Nephron (organoid): ENCODE measurements around the gene KRT28.

Source experiments
- H3K27ac Mint-ChIP-seq, 3 experiments: 2 replicates each; pipeline ENCODE4 v1.8.0; 2020; ENCODE audit warnings: mixed read lengths in 3 of 3, mild to moderate bottlenecking in 2 of 3, moderate library complexity in 1 of 3
- H3K27me3 Mint-ChIP-seq: 2 replicates; pipeline ENCODE4 v1.8.0; 2021; ENCODE audit warnings: low read depth, mild to moderate bottlenecking, moderate library complexity, mixed read lengths
- H3K36me3 Mint-ChIP-seq: 2 replicates; pipeline ENCODE4 v1.8.0; 2020; ENCODE audit warnings: low read depth, mixed read lengths
- H3K4me1 Mint-ChIP-seq: 2 replicates; pipeline ENCODE4 v1.8.0; 2020; ENCODE audit warnings: mixed read lengths
- H3K4me3 Mint-ChIP-seq, 3 experiments: 2 replicates each; pipeline ENCODE4 v1.8.0; 2020; ENCODE audit warnings: mild to moderate bottlenecking in 3 of 3, mixed read lengths in 3 of 3, moderate library complexity in 2 of 3
- H3K9me3 Mint-ChIP-seq: 2 replicates; pipeline ENCODE4 v1.8.0; 2020; ENCODE audit warnings: mixed read lengths
- CTCF ChIP-seq, 3 experiments: fragments of 200-600 bp; sonication (generic); IDR thresholded peaks; one replicate each; pipeline ENCODE4 v1.5.0; 2021; ENCODE audit warnings: antibody characterized with exemption in 3 of 3; ENCODE audit not compliant: unreplicated experiment in 3 of 3

The KRT28 gene

GRCh38 chr17:40765657-40766056 lies 34.1 kb downstream of the KRT28 start:
- no peak for TF ChIP-seq CTCF (IDR thresholded peaks at IDR 0.05; ENCODE audit: unreplicated experiment in 3 of 3)
- H3K36me3 Mint-ChIP-seq, result no peaks in the 10 kb centered on the region
- H3K9me3 Mint-ChIP-seq, result peaks cover 28% of the 10 kb centered on the region
- H3K27me3 Mint-ChIP-seq, result peaks cover 5% of the 10 kb centered on the region
- no peak overlapping the region for H3K4me3 Mint-ChIP-seq
- H3K4me1 Mint-ChIP-seq, result no peaks in the 10 kb centered on the region
- no peak overlapping the region for H3K27ac Mint-ChIP-seq

DNA sequence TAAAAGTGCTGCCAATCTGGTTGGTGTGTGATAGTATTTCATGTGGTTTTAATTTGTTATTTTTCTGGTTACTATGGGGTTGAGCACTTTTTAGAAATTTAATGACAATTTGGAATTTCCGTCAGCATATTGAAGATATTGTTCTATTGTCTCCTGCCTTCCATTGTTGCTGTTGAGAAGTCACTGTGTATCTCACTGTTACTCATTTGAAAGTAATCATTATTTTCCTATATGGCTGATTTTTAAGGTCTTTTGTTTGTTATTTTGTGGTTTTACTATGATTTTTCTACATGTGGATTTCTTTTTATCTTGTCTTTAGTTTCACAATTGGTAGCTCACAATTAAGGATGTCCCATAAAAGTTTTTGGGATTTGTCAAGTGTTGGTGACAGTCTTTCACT lies 36.0 kb downstream of the KRT28 start:
- Mint-ChIP-seq H3K9me3 (peaks cover 43% of the 10 kb centered on the region), H3K4me3 (no peak overlapping the region), H3K36me3 (no peaks in the 10 kb centered on the region), H3K4me1 (no peaks in the 10 kb centered on the region), H3K27me3 (peaks cover under 1% of the 10 kb centered on the region), H3K27ac (no peak overlapping the region)
- no peak for TF ChIP-seq CTCF (IDR thresholded peaks at IDR 0.05; ENCODE audit: unreplicated experiment in 3 of 3)

GRCh38 chr17:40760105-40761016 lies 39.4 kb downstream of the KRT28 start:
- no peak overlapping the region for H3K4me3 Mint-ChIP-seq
- H3K27me3 Mint-ChIP-seq, result peaks cover 9% of the 10 kb centered on the region
- H3K36me3 Mint-ChIP-seq, result no peaks in the 10 kb centered on the region
- H3K9me3 Mint-ChIP-seq, result peaks cover 49% of the 10 kb centered on the region
- H3K27ac Mint-ChIP-seq, result no peak overlapping the region
- H3K4me1 Mint-ChIP-seq, result no peaks in the 10 kb centered on the region
- TF ChIP-seq CTCF (IDR thresholded peaks at IDR 0.05; ENCODE audit: unreplicated experiment in 3 of 3), result no peak

GRCh38 chr17:40755231-40755630 lies 44.5 kb downstream of the KRT28 start, which contains the start of gene KRT25:
KRT25 (minus strand) TSS chr17:40755331; CDS start chr17:40755271, 60 bp downstream.
- TF ChIP-seq CTCF (IDR thresholded peaks at IDR 0.05; ENCODE audit: unreplicated experiment in 3 of 3), result no peak
- H3K4me3 Mint-ChIP-seq, result no peak within 1 kb of the TSS
- no peak within 1 kb of the TSS for H3K27ac Mint-ChIP-seq
- peaks cover 19% of the 10 kb centered on the region for H3K27me3 Mint-ChIP-seq
- peaks cover 17% of the 10 kb centered on the region for H3K9me3 Mint-ChIP-seq
- H3K36me3 Mint-ChIP-seq, result no peaks in the 10 kb centered on the region
- no peaks in the 10 kb centered on the region for H3K4me1 Mint-ChIP-seq

DNA sequence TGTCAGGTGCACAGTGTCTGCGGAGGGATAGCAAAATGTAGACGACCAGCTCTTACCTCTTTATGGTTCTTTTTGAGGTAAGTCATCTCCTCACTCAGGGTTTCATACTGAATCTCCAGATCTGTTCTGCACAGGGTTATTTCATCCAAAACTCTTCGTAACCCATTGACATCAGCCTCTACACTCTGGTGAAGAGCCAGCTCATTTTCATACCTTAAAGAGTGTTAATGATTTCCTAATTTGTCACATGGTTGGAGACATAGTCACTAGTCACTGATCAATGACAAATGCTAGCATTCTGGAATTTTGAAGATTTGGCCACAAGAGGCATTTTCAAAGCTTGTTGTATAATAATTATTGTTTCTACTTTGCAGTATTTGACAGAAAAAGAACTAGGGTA lies 46.0 kb downstream of the KRT28 start:
- H3K27me3 Mint-ChIP-seq, result peaks cover 19% of the 10 kb centered on the region
- no peaks in the 10 kb centered on the region for H3K36me3 Mint-ChIP-seq
- H3K27ac Mint-ChIP-seq, result no peak overlapping the region
- H3K4me1 Mint-ChIP-seq, result no peaks in the 10 kb centered on the region
- H3K9me3 Mint-ChIP-seq, result peaks cover 6% of the 10 kb centered on the region
- TF ChIP-seq CTCF (IDR thresholded peaks at IDR 0.05; ENCODE audit: unreplicated experiment in 3 of 3), result no peak
- H3K4me3 Mint-ChIP-seq, result no peak overlapping the region

- Mint-ChIP-seq H3K27ac (no peak overlapping the region), H3K4me1 (no peaks in the 10 kb centered on the region), H3K36me3 (no peaks in the 10 kb centered on the region), H3K9me3 (no peaks in the 10 kb centered on the region), H3K4me3 (no peak overlapping the region), H3K27me3 (peaks cover 20% of the 10 kb centered on the region)
- no peak for TF ChIP-seq CTCF (IDR thresholded peaks at IDR 0.05; ENCODE audit: unreplicated experiment in 3 of 3)
Measured at GRCh38 chr17:40751065-40751464, 48.7 kb downstream of the KRT28 start.
